ENCODE data around the gene UBE2L5.
A peak's percentile ranks its signal among the peaks of the same experiment; 100 is the strongest.

UBE2L5 gene

GRCh38 chr13:30477346-30478195, 55.3 kb downstream of the UBE2L5 start:
- H4K20me1 ChIP-seq (ENCODE audit: insufficient read depth, low read length) = no peaks in the 10 kb centered on the region
- no peak overlapping the region for H3K4me3 ChIP-seq (ENCODE audit: low read depth in 1 of 2, low read length in 2 of 2)
- H3K9me3 ChIP-seq (ENCODE audit: insufficient read depth, low read length, severe bottlenecking) = no peaks in the 10 kb centered on the region
- H3K36me3 ChIP-seq (ENCODE audit: insufficient read depth, low read length) = no peaks in the 10 kb centered on the region
- no peak overlapping the region for H3K27ac ChIP-seq (ENCODE audit: low read length)
- H3K79me2 ChIP-seq (ENCODE audit: insufficient read depth, low read length) = no peaks in the 10 kb centered on the region
- no peak overlapping the region for H3K4me2 ChIP-seq (ENCODE audit: insufficient read depth, low read length)
- H2AFZ ChIP-seq (ENCODE audit: low read depth, low read length) = peak overlapping the region; percentile 26; the same call in 1 of the 2 replicates
- no peak for TF ChIP-seq EZH2 (IDR thresholded peaks at IDR 0.05; ENCODE audit: borderline replicate concordance, low read depth, low read length, severe bottlenecking)
- TF ChIP-seq CTCF (IDR thresholded peaks at IDR 0.05; ENCODE audit: borderline replicate concordance, extremely low read depth, low read length, poor library complexity, severe bottlenecking) = no peak
- H3K9ac ChIP-seq (ENCODE audit: low read depth, low read length) = no peak overlapping the region
- ATAC-seq (ENCODE audit: insufficient read depth, low read depth) (no peak), DNase-seq (no peak)
- H3K4me1 ChIP-seq (ENCODE audit: insufficient read depth, low read length) = no peaks in the 10 kb centered on the region
- H3K27me3 ChIP-seq (ENCODE audit: insufficient read depth, low read length, poor library complexity) = no peaks in the 10 kb centered on the region
